ENCODE results near the gene ATRNL1. TPM values are rescaled to one million over a fixed set of nuclear protein-coding genes. Genes with fewer than 3 reads are reported as not detected.

The ATRNL1 gene
- total RNA-seq, 1 experiment from 2014 or later = 1.3 TPM

DNA sequence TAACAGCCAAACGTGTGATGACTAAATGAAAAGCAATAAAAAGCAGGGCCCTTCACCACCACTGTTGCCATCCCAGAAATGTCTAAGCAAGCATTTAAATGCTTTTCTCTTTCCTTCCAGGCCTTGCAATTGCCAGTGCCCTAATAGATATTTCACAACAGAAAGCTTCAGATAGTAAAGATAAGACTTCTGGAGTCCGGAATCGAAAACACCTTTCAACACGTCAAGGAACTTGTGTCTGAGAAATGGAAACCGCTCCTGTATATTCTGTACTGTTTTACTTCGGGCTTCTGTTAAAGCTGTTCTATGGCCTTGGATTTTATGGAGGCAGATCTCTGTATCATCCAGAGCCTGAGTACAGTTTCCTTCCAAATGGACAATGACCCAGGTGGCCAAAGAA is 851.4 kb downstream of the ATRNL1 start:
- Histone ChIP-seq H3K4me2 (ENCODE audit: low read length) (no peak overlapping the region), H3K79me2 (ENCODE audit: insufficient read depth, low read length) (no peaks in the 10 kb centered on the region), H4K20me1 (ENCODE audit: insufficient read depth) (no peaks in the 10 kb centered on the region), H3K4me1 (ENCODE audit: control insufficient read depth in 1 of 2, insufficient read depth in 2 of 2, low read length in 2 of 2) (no peaks in the 10 kb centered on the region), H2AFZ (ENCODE audit: low read depth, low read length, poor library complexity, severe bottlenecking) (no peak overlapping the region), H3K27ac (ENCODE audit: low read depth, low read length) (no peak overlapping the region), H3K9me2 (ENCODE audit: insufficient read depth) (no peaks in the 10 kb centered on the region), H3K27me3 (ENCODE audit: insufficient read depth, low read length) (peaks cover 22% of the 10 kb centered on the region; the same call in 1 of the 2 replicates), H3K4me3 (replicated peaks in 1 of 2; ENCODE audit: low read depth in 1 of 2, low read length in 2 of 2) (no peak overlapping the region), H3K36me3 (ENCODE audit: control insufficient read depth in 1 of 2, insufficient read depth in 2 of 2, low read length in 2 of 2) (no peaks in the 10 kb centered on the region), H3K9me3 (ENCODE audit: control insufficient read depth in 1 of 2, insufficient read depth in 1 of 2, low read depth in 1 of 2, low read length in 2 of 2) (no peaks in the 10 kb centered on the region), H3K9ac (ENCODE audit: low read length) (no peak overlapping the region)
- ATAC-seq (no peak), DNase-seq (ENCODE audit: low read depth, low spot score) (no peak)
- intact Hi-C loops (cut with micrococcal nuclease) = loop anchor here (10.0 kb wide), 1 partner anchor 340 kb away; no protein-coding TSS in a partner anchor
- ChIA-PET POLR2A (no interaction called here), RAD21 (ENCODE audit: low non-redundant PET in 1 of 2, low total read pairs in 2 of 2, uncharacterized antibody in 2 of 2, unreplicated experiment in 2 of 2) (no interaction called here), CTCF (no interaction called here)
- no TSS peak for BruUV-seq (replicated peaks)
- TF ChIP-seq RAD21 (IDR thresholded peaks at IDR 0.05; ENCODE audit: low read depth) = no peak
- TF ChIP-seq SIN3A (IDR thresholded peaks at IDR 0.05; ENCODE audit: low read depth) = no peak
- TF ChIP-seq SP1 (IDR thresholded peaks at IDR 0.05; ENCODE audit: low read depth) = no peak
- TF ChIP-seq, protein P1, sequence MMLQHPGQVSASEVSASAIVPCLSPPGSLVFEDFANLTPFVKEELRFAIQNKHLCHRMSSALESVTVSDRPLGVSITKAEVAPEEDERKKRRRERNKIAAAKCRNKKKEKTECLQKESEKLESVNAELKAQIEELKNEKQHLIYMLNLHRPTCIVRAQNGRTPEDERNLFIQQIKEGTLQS (IDR thresholded peaks at IDR 0.05) = no peak
- TF ChIP-seq POLR2AphosphoS5 (IDR thresholded peaks at IDR 0.05; ENCODE audit: low read depth, low read length) = no peak
- no peak for TF ChIP-seq YY1 (IDR thresholded peaks at IDR 0.05; ENCODE audit: extremely low read depth, insufficient replicate concordance, low read depth, low read length)
- no peak for TF ChIP-seq TCF7L2 (IDR thresholded peaks at IDR 0.05; ENCODE audit: borderline replicate concordance, extremely low read depth, insufficient read depth, insufficient read length)
- TF ChIP-seq POLR2A (IDR thresholded peaks at IDR 0.05; ENCODE audit: borderline replicate concordance, extremely low read depth, insufficient read depth, insufficient read length) = no peak
- no peak for TF ChIP-seq FOSL1 (IDR thresholded peaks at IDR 0.05; ENCODE audit: low read depth)
- no peak for TF ChIP-seq EZH2 (IDR thresholded peaks at IDR 0.05)
- no peak for TF ChIP-seq EGR1 (IDR thresholded peaks at IDR 0.05; ENCODE audit: low read depth)
- no peak for TF ChIP-seq ZNF274 (IDR thresholded peaks at IDR 0.05; ENCODE audit: low read depth, low read length)
- no peak for TF ChIP-seq ZFX (IDR thresholded peaks at IDR 0.05)
- TF ChIP-seq, protein P2, sequence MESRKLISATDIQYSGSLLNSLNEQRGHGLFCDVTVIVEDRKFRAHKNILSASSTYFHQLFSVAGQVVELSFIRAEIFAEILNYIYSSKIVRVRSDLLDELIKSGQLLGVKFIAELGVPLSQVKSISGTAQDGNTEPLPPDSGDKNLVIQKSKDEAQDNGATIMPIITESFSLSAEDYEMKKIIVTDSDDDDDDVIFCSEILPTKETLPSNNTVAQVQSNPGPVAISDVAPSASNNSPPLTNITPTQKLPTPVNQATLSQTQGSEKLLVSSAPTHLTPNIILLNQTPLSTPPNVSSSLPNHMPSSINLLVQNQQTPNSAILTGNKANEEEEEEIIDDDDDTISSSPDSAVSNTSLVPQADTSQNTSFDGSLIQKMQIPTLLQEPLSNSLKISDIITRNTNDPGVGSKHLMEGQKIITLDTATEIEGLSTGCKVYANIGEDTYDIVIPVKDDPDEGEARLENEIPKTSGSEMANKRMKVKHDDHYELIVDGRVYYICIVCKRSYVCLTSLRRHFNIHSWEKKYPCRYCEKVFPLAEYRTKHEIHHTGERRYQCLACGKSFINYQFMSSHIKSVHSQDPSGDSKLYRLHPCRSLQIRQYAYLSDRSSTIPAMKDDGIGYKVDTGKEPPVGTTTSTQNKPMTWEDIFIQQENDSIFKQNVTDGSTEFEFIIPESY (IDR thresholded peaks at IDR 0.05; ENCODE audit: extremely low read depth, insufficient replicate concordance, low read length) = no peak
- TF ChIP-seq, protein P3, sequence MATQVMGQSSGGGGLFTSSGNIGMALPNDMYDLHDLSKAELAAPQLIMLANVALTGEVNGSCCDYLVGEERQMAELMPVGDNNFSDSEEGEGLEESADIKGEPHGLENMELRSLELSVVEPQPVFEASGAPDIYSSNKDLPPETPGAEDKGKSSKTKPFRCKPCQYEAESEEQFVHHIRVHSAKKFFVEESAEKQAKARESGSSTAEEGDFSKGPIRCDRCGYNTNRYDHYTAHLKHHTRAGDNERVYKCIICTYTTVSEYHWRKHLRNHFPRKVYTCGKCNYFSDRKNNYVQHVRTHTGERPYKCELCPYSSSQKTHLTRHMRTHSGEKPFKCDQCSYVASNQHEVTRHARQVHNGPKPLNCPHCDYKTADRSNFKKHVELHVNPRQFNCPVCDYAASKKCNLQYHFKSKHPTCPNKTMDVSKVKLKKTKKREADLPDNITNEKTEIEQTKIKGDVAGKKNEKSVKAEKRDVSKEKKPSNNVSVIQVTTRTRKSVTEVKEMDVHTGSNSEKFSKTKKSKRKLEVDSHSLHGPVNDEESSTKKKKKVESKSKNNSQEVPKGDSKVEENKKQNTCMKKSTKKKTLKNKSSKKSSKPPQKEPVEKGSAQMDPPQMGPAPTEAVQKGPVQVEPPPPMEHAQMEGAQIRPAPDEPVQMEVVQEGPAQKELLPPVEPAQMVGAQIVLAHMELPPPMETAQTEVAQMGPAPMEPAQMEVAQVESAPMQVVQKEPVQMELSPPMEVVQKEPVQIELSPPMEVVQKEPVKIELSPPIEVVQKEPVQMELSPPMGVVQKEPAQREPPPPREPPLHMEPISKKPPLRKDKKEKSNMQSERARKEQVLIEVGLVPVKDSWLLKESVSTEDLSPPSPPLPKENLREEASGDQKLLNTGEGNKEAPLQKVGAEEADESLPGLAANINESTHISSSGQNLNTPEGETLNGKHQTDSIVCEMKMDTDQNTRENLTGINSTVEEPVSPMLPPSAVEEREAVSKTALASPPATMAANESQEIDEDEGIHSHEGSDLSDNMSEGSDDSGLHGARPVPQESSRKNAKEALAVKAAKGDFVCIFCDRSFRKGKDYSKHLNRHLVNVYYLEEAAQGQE (IDR thresholded peaks at IDR 0.05; ENCODE audit: low read depth) = no peak
- no peak for TF ChIP-seq CEBPB (IDR thresholded peaks at IDR 0.05; ENCODE audit: low read depth)
